Stimulated activated CD4-positive, alpha-beta T cell treated with anti-CD3 and anti-CD28 coated beads, Interleukin-15, amount 100 ng/mL, for 1 hour (primary cell): ENCODE results near the gene AIRE.

Experiments used
- DNase-seq, 2 donors: peaks; one replicate each; pipeline ENCODE4 v3.0.0-alpha.2; 2020; ENCODE audit warnings: low read depth in 1 of 2, low spot score in 1 of 2

Gene AIRE

DNA sequence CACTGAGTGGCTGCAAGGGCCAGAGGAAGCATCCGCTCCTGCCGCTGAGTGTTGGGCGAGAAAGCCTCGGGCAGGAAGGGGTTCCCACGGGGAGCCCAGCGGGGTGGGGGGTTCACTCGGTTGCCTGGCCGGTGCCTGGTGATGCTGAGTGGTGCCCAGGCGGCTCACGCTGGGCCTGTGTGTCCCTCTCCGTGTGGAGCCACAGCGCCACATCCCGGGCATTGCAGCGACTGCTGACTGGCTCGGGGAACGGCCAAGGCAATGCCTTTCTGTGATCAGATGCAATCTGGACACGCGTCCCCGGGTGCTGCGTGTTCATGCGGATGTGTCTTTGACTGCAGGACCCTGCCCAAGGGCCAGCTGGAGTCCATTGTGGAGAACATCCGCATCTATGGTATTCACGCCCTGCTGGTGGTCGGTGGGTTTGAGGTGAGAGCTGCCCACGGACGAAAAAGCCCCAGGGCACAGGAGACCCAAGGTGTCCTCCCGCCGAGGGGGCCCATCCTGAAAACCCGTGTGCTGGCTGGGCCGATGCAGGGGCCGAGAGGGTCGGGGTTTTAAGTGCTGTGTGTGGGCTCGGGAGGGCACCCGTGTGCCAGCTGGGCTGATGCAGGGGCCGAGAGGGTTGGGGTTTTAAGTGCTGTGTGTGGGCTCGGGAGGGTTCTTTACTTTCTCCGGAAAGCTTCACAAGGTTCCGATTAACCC, 37.1 kb downstream of the AIRE start:
- no peak for DNase-seq

- DNase-seq, result no peak
These were observed 37.9 kb downstream of the AIRE start for GRCh38 chr21:44323591-44323990.

- no peak for DNase-seq
These were observed 38.6 kb downstream of the AIRE start for GRCh38 chr21:44324106-44324853.

- DNase-seq, result no peak
These were observed 39.1 kb downstream of the AIRE start for GRCh38 chr21:44324854-44325107.

DNA sequence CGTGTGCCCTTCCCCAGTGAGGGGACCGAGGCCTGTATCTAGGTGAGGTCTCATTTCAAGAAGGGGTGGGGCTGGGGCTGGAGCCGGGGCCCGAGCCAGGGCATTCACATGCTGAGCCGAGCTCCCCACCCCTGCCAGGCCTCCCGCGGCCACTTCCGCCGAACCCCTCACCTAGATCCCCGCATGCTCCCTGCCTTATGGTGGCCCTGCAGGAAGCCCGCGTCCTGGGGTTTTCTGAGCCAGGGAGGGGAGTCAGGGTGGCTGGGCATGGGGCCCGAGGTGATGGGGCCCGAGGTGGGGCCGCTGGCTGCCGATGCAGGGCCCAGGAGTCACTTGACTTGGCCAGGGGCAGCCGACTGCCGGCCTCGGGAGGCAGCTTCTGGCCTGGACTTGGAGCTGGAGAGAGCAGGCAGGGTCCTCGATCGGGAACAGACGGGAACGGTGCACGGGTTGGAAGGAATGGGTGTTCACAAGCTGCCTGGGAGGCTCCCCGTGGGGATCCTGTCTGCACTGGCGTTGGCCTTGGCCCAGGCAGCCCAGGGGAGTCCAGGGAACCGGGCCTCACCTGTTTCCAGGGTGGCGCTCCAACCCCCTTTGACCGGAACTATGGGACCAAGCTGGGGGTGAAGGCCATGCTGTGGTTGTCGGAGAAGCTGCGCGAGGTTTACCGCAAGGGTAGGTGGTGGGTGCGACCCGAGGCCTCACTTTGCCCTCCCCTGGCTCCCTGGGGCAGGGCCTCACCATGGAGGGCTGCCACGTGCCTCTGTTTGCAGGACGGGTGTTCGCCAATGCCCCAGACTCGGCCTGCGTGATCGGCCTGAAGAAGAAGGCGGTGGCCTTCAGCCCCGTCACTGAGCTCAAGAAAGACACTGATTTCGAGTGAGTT, 40.0 kb downstream of the AIRE start:
- no peak for DNase-seq

GRCh38 chr21:44326272-44326647, 40.6 kb downstream of the AIRE start:
- DNase-seq, result no peak

- no peak for DNase-seq
These were observed 41.3 kb downstream of the AIRE start for GRCh38 chr21:44326716-44327602.

DNA sequence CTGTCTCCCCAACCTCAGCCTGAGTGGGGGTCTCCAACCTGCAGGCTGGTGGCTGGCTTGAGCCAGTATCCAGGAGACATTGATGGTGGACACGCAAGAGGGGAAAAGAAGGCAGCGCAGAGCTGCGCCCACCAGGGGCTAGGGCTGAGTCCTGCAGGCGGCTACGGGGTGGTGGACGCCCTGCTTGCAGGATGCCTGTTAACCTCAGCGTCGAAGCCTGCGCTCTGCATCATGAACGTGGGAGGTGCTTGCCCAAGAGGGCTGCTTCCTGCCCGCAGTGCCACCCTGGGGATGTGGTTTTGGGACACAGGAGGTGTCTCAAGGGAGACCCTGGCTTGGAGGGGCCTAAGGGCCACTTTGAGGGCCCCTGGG, 41.9 kb downstream of the AIRE start:
- DNase-seq, result no peak

- no peak for DNase-seq
These were observed 42.7 kb downstream of the AIRE start for GRCh38 chr21:44328242-44328895.

- no peak for DNase-seq
These were observed 43.6 kb downstream of the AIRE start for GRCh38 chr21:44329086-44329889.

DNA sequence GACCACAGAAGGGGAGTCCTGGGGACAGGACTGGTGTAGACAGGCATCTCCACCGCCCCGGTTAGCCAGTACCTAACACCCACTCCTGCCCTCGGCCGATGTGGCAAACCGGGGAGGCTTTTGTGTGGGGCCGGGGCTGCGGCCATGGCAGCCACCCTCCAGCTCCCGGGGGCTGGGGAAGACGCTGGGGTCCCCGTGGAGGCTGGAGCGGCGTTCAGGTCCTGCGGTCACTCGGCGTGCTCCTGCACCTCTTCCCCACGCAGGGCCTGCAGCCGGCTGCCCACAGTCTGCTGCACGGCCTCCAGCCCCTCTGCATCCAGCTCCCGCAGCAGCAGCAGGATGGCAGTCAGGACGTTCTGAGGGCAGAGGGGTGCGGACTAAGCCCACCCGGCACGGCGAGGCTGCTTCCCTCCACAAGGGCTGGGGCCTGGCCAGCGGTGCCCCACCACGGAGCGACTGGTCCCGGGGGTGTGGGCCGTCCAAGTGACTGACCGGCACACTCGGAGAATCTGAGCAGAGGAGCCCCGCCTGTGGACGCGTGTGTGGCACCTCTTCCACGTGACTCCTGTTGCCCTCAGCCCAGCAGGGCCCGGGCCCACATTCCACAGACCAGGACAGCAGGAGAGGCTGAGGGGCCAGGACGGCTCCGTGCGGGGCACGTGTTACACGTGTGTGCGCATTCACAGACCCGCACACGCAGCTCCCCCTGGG, 44.5 kb downstream of the AIRE start:
- no peak for DNase-seq

DNA sequence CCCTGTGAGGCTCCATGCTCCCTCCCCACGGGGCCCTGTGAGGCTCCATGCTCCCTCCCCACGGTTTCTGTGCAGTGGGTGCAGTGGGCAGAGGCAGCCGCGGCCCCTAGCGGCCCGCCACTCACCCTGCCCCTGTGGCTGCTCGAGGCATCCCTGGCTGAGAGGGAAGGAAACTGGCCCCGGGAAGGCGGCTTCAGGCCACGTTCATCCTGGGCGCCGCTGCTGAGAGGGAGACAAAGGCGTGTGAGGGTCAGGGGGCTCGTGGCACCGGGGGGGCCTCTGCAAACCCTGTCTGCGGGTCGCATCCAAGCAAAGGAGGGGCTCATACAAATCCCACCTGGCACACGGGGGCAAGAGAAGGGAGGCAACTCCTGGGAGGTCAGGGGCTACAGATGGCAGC, 45.0 kb downstream of the AIRE start:
- DNase-seq, result no peak

- no peak for DNase-seq
These were observed 45.5 kb downstream of the AIRE start for GRCh38 chr21:44331209-44331608.

DNA sequence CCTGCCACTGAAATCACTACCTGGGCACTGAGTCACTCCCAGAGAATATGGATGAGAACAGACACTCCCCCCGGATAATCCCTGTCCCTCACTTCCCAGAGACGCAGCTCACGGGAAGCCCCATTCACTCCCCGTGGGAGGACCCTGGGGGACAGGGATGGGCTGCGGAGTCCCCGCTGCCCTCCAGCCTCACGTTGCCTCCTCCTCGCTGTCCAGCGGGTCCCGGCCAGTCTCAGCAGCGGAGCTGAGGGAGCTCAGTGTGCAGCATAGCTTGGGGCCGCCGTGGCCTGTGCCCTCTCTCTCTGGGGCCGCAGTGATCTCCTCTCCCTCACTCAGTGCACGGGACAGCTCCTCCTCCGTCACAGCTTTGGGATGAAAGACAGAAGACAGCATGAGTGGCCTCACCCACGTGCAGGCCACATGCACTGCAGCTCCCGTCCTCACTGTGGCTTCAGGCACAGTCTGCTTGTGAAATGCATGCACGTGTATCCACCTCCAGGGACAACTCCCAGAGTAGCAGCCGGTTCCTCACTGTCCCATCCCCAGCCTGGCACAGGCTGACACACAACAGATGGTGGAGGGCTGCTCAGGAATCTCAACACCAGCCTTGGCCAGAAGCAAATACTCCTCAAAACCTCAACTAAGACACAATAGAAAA, 46.1 kb downstream of the AIRE start:
- DNase-seq, result no peak

- DNase-seq, result no peak
These were observed 46.7 kb downstream of the AIRE start for GRCh38 chr21:44332383-44332782.

- DNase-seq, result no peak
These were observed 47.3 kb downstream of the AIRE start for GRCh38 chr21:44332965-44333364.

- no peak for DNase-seq
These were observed 48.0 kb downstream of the AIRE start for GRCh38 chr21:44333509-44334328.
